ENCODE data around the gene CLEC17A. TPM values are rescaled to one million over a fixed set of nuclear protein-coding genes. Genes with fewer than 3 reads are reported as not detected.

Gene CLEC17A
- total and polyA plus RNA-seq, 2 of the 13 experiments (the other 11 are each of a cell fraction or from before 2014, with no cell fraction given) = not detected

- peak; percentile 66; the same call in 1 of the 2 replicates for TF ChIP-seq ZNF142 (CRISPR knock-in tag; IDR thresholded peaks at IDR 0.05)
- TF ChIP-seq ZNF430 (CRISPR knock-in tag; IDR thresholded peaks at IDR 0.05) = 0 out of 2 replicates have a peak, but pooled peaks have one; percentile 48
- peak; percentile 48; the same call in 1 of the 2 replicates for TF ChIP-seq RFXAP (CRISPR knock-in tag; IDR thresholded peaks at IDR 0.05; ENCODE audit: borderline replicate concordance)
- TF ChIP-seq ATF3 (CRISPR knock-in tag; IDR thresholded peaks at IDR 0.05) = peak; percentile 40
- no peak for TF ChIP-seq GRHL1 (CRISPR knock-in tag; conservative IDR thresholded peaks at IDR 0.05)
- no peak for TF ChIP-seq GPBP1L1 (CRISPR knock-in tag; IDR thresholded peaks at IDR 0.05)
- TF ChIP-seq ZNF335 (CRISPR knock-in tag; IDR thresholded peaks at IDR 0.05) = peak; percentile 79; the same call in 1 of the 2 replicates
- peak; percentile 96 for TF ChIP-seq PHF8 (CRISPR knock-in tag; IDR thresholded peaks at IDR 0.05)
- peak; percentile 19; the same call in 1 of the 2 replicates for TF ChIP-seq ZSCAN22 (CRISPR knock-in tag; IDR thresholded peaks at IDR 0.05)
- TF ChIP-seq ZNF792 (CRISPR knock-in tag; IDR thresholded peaks at IDR 0.05) = peak; percentile 67; the same call in 1 of the 2 replicates
- TF ChIP-seq GPN1 (CRISPR knock-in tag; IDR thresholded peaks at IDR 0.05; ENCODE audit: borderline replicate concordance) = no peak
- TF ChIP-seq ZSCAN9 (CRISPR knock-in tag; IDR thresholded peaks at IDR 0.05; ENCODE audit: borderline replicate concordance) = peak; percentile 73
- TF ChIP-seq NCOA5 (CRISPR knock-in tag; IDR thresholded peaks at IDR 0.05) = no peak
- no peak for TF ChIP-seq ARNTL (CRISPR knock-in tag; IDR thresholded peaks at IDR 0.05)
- no peak for TF ChIP-seq ZNF597 (CRISPR knock-in tag; IDR thresholded peaks at IDR 0.05)
- no peak for TF ChIP-seq CREB3 (CRISPR knock-in tag; IDR thresholded peaks at IDR 0.05)
Observed at GRCh38 chr19:14571695-14572490, 11.0 kb upstream of the CLEC17A start, which contains the start of gene NDUFB7 (continued).
